ENCODE results near the gene SENP3. TPM values are rescaled to one million over a fixed set of nuclear protein-coding genes. Genes with fewer than 3 reads are reported as not detected.
A peak's percentile ranks its signal among the peaks of the same experiment; 100 is the strongest.

Gene SENP3
- total and polyA plus RNA-seq, 2 of the 13 experiments (the other 11 are each of a cell fraction or from before 2014, with no cell fraction given), result 55.8 to 75.4 TPM

DNA sequence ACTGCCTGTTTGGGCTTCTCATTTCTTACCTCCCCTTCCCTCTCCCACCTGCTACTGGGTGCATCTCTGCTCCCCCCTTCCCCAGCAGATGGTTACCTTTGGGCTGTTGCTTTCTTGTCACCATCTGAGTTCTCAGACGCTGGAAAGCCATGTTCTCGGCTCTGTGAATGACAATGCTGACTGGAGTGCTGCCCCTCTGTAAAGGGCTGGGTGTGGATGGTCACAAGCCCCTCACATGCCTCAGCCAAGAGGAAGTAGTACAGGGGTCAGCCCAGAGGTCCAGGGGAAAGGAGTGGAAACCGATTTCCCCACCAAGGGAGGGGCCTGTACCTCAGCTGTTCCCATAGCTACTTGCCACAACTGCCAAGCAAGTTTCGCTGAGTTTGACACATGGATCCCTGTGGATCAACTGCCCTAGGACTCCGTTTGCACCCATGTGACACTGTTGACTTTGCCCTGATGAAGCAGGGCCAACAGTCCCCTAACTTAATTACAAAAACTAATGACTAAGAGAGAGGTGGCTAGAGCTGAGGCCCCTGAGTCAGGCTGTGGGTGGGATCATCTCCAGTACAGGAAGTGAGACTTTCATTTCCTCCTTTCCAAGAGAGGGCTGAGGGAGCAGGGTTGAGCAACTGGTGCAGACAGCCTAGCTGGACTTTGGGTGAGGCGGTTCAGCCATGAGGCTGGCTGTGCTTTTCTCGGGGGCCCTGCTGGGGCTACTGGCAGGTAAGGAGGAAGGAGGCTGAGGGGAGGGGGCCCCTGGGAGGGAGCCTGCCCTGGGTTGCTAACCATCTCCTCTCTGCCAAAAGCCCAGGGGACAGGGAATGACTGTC lies 17.5 kb downstream of the SENP3 start, which contains the start of gene CD68 (continued):
- TF ChIP-seq ZNF891 (CRISPR knock-in tag; IDR thresholded peaks at IDR 0.05), result peak; percentile 49; the same call in 1 of the 2 replicates
- no peak; the same call in 1 of the 2 replicates for TF ChIP-seq SP140L (CRISPR knock-in tag; IDR thresholded peaks at IDR 0.05; ENCODE audit: borderline replicate concordance)
- TF ChIP-seq, protein P1, sequence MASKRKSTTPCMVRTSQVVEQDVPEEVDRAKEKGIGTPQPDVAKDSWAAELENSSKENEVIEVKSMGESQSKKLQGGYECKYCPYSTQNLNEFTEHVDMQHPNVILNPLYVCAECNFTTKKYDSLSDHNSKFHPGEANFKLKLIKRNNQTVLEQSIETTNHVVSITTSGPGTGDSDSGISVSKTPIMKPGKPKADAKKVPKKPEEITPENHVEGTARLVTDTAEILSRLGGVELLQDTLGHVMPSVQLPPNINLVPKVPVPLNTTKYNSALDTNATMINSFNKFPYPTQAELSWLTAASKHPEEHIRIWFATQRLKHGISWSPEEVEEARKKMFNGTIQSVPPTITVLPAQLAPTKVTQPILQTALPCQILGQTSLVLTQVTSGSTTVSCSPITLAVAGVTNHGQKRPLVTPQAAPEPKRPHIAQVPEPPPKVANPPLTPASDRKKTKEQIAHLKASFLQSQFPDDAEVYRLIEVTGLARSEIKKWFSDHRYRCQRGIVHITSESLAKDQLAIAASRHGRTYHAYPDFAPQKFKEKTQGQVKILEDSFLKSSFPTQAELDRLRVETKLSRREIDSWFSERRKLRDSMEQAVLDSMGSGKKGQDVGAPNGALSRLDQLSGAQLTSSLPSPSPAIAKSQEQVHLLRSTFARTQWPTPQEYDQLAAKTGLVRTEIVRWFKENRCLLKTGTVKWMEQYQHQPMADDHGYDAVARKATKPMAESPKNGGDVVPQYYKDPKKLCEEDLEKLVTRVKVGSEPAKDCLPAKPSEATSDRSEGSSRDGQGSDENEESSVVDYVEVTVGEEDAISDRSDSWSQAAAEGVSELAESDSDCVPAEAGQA (IDR thresholded peaks at IDR 0.05; ENCODE audit: low read depth), result no peak
- TF ChIP-seq, protein P1 (CRISPR knock-in tag; IDR thresholded peaks at IDR 0.05; ENCODE audit: borderline replicate concordance), result no peak
- TF ChIP-seq, protein P2, sequence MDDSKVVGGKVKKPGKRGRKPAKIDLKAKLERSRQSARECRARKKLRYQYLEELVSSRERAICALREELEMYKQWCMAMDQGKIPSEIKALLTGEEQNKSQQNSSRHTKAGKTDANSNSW (CRISPR knock-in tag; IDR thresholded peaks at IDR 0.05; ENCODE audit: borderline replicate concordance), result no peak
- TF ChIP-seq, protein P3, sequence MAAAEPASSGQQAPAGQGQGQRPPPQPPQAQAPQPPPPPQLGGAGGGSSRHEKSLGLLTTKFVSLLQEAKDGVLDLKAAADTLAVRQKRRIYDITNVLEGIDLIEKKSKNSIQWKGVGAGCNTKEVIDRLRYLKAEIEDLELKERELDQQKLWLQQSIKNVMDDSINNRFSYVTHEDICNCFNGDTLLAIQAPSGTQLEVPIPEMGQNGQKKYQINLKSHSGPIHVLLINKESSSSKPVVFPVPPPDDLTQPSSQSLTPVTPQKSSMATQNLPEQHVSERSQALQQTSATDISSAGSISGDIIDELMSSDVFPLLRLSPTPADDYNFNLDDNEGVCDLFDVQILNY (CRISPR knock-in tag; conservative IDR thresholded peaks at IDR 0.05), result no peak
- no peak for TF ChIP-seq ARNT2 (CRISPR knock-in tag; IDR thresholded peaks at IDR 0.05; ENCODE audit: low read depth)
- TF ChIP-seq, protein P4, sequence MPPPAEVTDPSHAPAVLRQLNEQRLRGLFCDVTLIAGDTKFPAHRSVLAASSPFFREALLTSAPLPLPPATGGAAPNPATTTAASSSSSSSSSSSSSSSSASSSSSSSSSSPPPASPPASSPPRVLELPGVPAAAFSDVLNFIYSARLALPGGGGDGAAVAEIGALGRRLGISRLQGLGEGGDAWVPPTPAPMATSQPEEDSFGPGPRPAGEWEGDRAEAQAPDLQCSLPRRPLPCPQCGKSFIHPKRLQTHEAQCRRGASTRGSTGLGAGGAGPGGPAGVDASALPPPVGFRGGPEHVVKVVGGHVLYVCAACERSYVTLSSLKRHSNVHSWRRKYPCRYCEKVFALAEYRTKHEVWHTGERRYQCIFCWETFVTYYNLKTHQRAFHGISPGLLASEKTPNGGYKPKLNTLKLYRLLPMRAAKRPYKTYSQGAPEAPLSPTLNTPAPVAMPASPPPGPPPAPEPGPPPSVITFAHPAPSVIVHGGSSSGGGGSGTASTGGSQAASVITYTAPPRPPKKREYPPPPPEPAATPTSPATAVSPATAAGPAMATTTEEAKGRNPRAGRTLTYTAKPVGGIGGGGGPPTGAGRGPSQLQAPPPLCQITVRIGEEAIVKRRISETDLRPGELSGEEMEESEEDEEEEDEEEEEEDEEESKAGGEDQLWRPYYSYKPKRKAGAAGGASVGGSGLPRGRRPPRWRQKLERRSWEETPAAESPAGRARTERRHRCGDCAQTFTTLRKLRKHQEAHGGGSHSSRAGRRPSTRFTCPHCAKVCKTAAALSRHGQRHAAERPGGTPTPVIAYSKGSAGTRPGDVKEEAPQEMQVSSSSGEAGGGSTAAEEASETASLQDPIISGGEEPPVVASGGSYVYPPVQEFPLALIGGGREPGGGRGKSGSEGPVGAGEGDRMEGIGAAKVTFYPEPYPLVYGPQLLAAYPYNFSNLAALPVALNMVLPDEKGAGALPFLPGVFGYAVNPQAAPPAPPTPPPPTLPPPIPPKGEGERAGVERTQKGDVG (CRISPR knock-in tag; IDR thresholded peaks at IDR 0.05; ENCODE audit: borderline replicate concordance), result 0 out of 2 replicates have a peak, but pooled peaks have one; percentile 26
- TF ChIP-seq CENPT (CRISPR knock-in tag; IDR thresholded peaks at IDR 0.05; ENCODE audit: low read depth), result 0 out of 2 replicates have a peak, but pooled peaks have one; percentile 56
- TF ChIP-seq ZNF329 (CRISPR knock-in tag; IDR thresholded peaks at IDR 0.05; ENCODE audit: low read depth), result no peak
- TF ChIP-seq, protein P5, sequence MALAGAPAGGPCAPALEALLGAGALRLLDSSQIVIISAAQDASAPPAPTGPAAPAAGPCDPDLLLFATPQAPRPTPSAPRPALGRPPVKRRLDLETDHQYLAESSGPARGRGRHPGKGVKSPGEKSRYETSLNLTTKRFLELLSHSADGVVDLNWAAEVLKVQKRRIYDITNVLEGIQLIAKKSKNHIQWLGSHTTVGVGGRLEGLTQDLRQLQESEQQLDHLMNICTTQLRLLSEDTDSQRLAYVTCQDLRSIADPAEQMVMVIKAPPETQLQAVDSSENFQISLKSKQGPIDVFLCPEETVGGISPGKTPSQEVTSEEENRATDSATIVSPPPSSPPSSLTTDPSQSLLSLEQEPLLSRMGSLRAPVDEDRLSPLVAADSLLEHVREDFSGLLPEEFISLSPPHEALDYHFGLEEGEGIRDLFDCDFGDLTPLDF (CRISPR knock-in tag; IDR thresholded peaks at IDR 0.05), result no peak
- peak; percentile 85 for TF ChIP-seq HDAC1 (CRISPR knock-in tag; IDR thresholded peaks at IDR 0.05)
- TF ChIP-seq ZSCAN22 (CRISPR knock-in tag; IDR thresholded peaks at IDR 0.05), result no peak
- TF ChIP-seq, protein P6, sequence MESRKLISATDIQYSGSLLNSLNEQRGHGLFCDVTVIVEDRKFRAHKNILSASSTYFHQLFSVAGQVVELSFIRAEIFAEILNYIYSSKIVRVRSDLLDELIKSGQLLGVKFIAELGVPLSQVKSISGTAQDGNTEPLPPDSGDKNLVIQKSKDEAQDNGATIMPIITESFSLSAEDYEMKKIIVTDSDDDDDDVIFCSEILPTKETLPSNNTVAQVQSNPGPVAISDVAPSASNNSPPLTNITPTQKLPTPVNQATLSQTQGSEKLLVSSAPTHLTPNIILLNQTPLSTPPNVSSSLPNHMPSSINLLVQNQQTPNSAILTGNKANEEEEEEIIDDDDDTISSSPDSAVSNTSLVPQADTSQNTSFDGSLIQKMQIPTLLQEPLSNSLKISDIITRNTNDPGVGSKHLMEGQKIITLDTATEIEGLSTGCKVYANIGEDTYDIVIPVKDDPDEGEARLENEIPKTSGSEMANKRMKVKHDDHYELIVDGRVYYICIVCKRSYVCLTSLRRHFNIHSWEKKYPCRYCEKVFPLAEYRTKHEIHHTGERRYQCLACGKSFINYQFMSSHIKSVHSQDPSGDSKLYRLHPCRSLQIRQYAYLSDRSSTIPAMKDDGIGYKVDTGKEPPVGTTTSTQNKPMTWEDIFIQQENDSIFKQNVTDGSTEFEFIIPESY (CRISPR knock-in tag; IDR thresholded peaks at IDR 0.05), result peak; percentile 43; the same call in 1 of the 2 replicates
